ENCODE results near the gene B3GNT9.
"Not testable (repeated sequence)": the region's sequence is repeated elsewhere in the genome, so short reads cannot be mapped to it uniquely, and the experiment has no call there.

Gene B3GNT9

GRCh38 chr16:67150047-67150832 lies 558 bp downstream of the B3GNT9 start:
- peak; percentile 83 for DNase-seq (ENCODE audit: low spot score)

- DNase-seq (ENCODE audit: low spot score), result no peak
Measured at GRCh38 chr16:67149276-67150046, 1.3 kb downstream of the B3GNT9 start.

GRCh38 chr16:67148656-67149275 lies 2.0 kb downstream of the B3GNT9 start:
- no peak for DNase-seq (ENCODE audit: low spot score)

- no peak for DNase-seq (ENCODE audit: low spot score)
Measured at GRCh38 chr16:67148221-67148620, 2.6 kb downstream of the B3GNT9 start.

- no peak for DNase-seq (ENCODE audit: low spot score)
Measured at GRCh38 chr16:67147437-67148140, 3.2 kb downstream of the B3GNT9 start.

GRCh38 chr16:67146523-67147357 lies 4.1 kb downstream of the B3GNT9 start:
- DNase-seq (ENCODE audit: low spot score), result no peak

GRCh38 chr16:67145746-67146145 lies 5.1 kb downstream of the B3GNT9 start:
- DNase-seq (ENCODE audit: low spot score), result no peak

GRCh38 chr16:67144943-67145342 lies 5.9 kb downstream of the B3GNT9 start:
- DNase-seq (ENCODE audit: low spot score), result no peak

GRCh38 chr16:67142342-67142741 lies 8.5 kb downstream of the B3GNT9 start:
- no peak for DNase-seq (ENCODE audit: low spot score)

- DNase-seq (ENCODE audit: low spot score), result no peak
Measured at GRCh38 chr16:67141391-67141790, 9.4 kb downstream of the B3GNT9 start.

GRCh38 chr16:67137605-67138004 lies 13.2 kb downstream of the B3GNT9 start:
- DNase-seq (ENCODE audit: low spot score), result peak; percentile 64

- DNase-seq (ENCODE audit: low spot score), result no peak
Measured at GRCh38 chr16:67129422-67129821, 21.4 kb downstream of the B3GNT9 start.

GRCh38 chr16:67128887-67129286 lies 21.9 kb downstream of the B3GNT9 start:
- no peak for DNase-seq (ENCODE audit: low spot score)

GRCh38 chr16:67128417-67128816 lies 22.4 kb downstream of the B3GNT9 start:
- no peak for DNase-seq (ENCODE audit: low spot score)

GRCh38 chr16:67122799-67123198 lies 28.0 kb downstream of the B3GNT9 start:
- DNase-seq (ENCODE audit: low spot score), result not testable (repeated sequence)

GRCh38 chr16:67120025-67120424 lies 30.8 kb downstream of the B3GNT9 start:
- no peak for DNase-seq (ENCODE audit: low spot score)

- DNase-seq (ENCODE audit: low spot score), result no peak
Measured at GRCh38 chr16:67117716-67118115, 33.1 kb downstream of the B3GNT9 start.

- no peak for DNase-seq (ENCODE audit: low spot score)
Measured at GRCh38 chr16:67116388-67117311, 34.1 kb downstream of the B3GNT9 start.

- no peak for DNase-seq (ENCODE audit: low spot score)
Measured at GRCh38 chr16:67115639-67116038, 35.2 kb downstream of the B3GNT9 start.

GRCh38 chr16:67114793-67115192 lies 36.0 kb downstream of the B3GNT9 start:
- no peak for DNase-seq (ENCODE audit: low spot score)

Data from D341Med (cell line).